NB4 (cell line): Measurements from ENCODE around the gene ADRB1.

Experiments used
- DNase-seq: peaks from one replicate; pipeline ENCODE4 v3.0.0; 2010; ENCODE audit warnings: low read depth
- H3K4me3 ChIP-seq: one replicate; pipeline ENCODE4 v1.5.1; 2011; ENCODE audit warnings: mild to moderate bottlenecking, low read depth, low read length, moderate library complexity
- CTCF ChIP-seq: IDR thresholded peaks from one replicate; pipeline ENCODE4 v1.5.1; 2012; ENCODE audit warnings: low read depth, low read length
- MAX ChIP-seq: IDR thresholded peaks from 2 replicates; pipeline ENCODE4 v1.6.1; 2011; ENCODE audit warnings: low read depth, low read length
- MYC ChIP-seq: IDR thresholded peaks from 2 replicates; pipeline ENCODE4 v1.6.1; 2011; ENCODE audit warnings: low read depth, low read length
- POLR2A ChIP-seq: IDR thresholded peaks from 2 replicates; pipeline ENCODE4 v1.6.1; 2011; ENCODE audit warnings: mild to moderate bottlenecking; ENCODE audit not compliant: insufficient read length; ENCODE audit errors: extremely low read depth

Gene ADRB1

GRCh38 chr10:114034923-114035645 is 8.6 kb upstream of the ADRB1 start:
- TF ChIP-seq MYC = no peak
- TF ChIP-seq MAX = no peak
- no peak for TF ChIP-seq CTCF
- no peak for TF ChIP-seq POLR2A
- H3K4me3 ChIP-seq = no peak overlapping the region

GRCh38 chr10:114035791-114036190 is 7.9 kb upstream of the ADRB1 start:
- H3K4me3 ChIP-seq = no peak overlapping the region
- no peak for DNase-seq
- TF ChIP-seq POLR2A (no peak), MYC (no peak)

More at GRCh38 chr10:114034923-114035645, 8.6 kb upstream of the ADRB1 start:
- no peak for DNase-seq

- DNase-seq = no peak
- TF ChIP-seq CTCF (no peak), POLR2A (no peak), MAX (no peak), MYC (no peak)
Observed at GRCh38 chr10:114038819-114039218, 4.8 kb upstream of the ADRB1 start.

GRCh38 chr10:114041166-114041565 is 2.5 kb upstream of the ADRB1 start:
- no peak overlapping the region for H3K4me3 ChIP-seq
- TF ChIP-seq CTCF (no peak), POLR2A (no peak), MAX (no peak)
- no peak for DNase-seq

More at GRCh38 chr10:114038819-114039218, 4.8 kb upstream of the ADRB1 start:
- no peak overlapping the region for H3K4me3 ChIP-seq

- H3K4me3 ChIP-seq = peak overlapping the region; percentile 73
- peak; percentile 88 for DNase-seq
- TF ChIP-seq MAX (peak; percentile 71), CTCF (no peak)
Observed at GRCh38 chr10:114042895-114043531, 653 bp upstream of the ADRB1 start.

- TF ChIP-seq CTCF (no peak), MYC (no peak), POLR2A (no peak), MAX (no peak)
- DNase-seq = no peak
- no peak overlapping the region for H3K4me3 ChIP-seq
Observed at GRCh38 chr10:114044247-114045135, 825 bp downstream of the ADRB1 start.
